Esophagus muscularis mucosa (tissue), 4 donors: ENCODE results near the gene DUSP12. TPM values are rescaled to one million over a fixed set of nuclear protein-coding genes. Genes with fewer than 3 reads are reported as not detected.

Source experiments
- DNase-seq: peaks from one replicate; pipeline ENCODE4 v3.0.0-alpha.2; 2017; ENCODE audit errors: extremely low spot score
- H3K27ac ChIP-seq, 4 donors: fragments of 200-600 bp; sonication (generic); replicated peaks in 1 of 4; 1 replicate in 3 of 4; 2 replicates in 1 of 4; pipeline ENCODE4 v1.5.1; 2016 to 2019; ENCODE audit warnings: mild to moderate bottlenecking in 1 of 4
- H3K27me3 ChIP-seq, 4 donors: fragments of 200-600 bp; sonication (generic); one replicate each; pipeline versions ENCODE4 v1.5.1 to v1.6.0; 2016 to 2019
- H3K36me3 ChIP-seq, 4 donors: fragments of 200-600 bp; sonication (generic); one replicate each; pipeline ENCODE4 v1.5.1; 2016 to 2019
- H3K4me1 ChIP-seq, 4 donors: fragments of 200-600 bp; sonication (generic); one replicate each; pipeline ENCODE4 v1.5.1; 2016 to 2019
- H3K4me3 ChIP-seq, 4 donors: fragments of 200-600 bp; sonication (generic); 1 replicate in 2 of 4; 2 replicates in 2 of 4; pipeline ENCODE4 v1.5.1; 2016 to 2019; ENCODE audit warnings: mild to moderate bottlenecking in 4 of 4, moderate library complexity in 1 of 4
- H3K9me3 ChIP-seq, 4 donors: fragments of 200-600 bp; sonication (generic); 1 replicate in 3 of 4; 2 replicates in 1 of 4; pipeline ENCODE4 v1.5.1; 2016 to 2019
- CTCF ChIP-seq, 3 experiments: fragments of 200-600 bp in 2 of 3; fragments of 450-650 bp in 1 of 3; sonication (generic) in 2 of 3; IDR thresholded peaks; one replicate each; pipeline ENCODE4 v1.5.1; 2017 to 2019; ENCODE audit warnings: antibody characterized with exemption in 3 of 3, mild to moderate bottlenecking in 2 of 3, moderate library complexity in 1 of 3
- EP300 ChIP-seq: sonication (generic); formaldehyde crosslinking; IDR thresholded peaks from one replicate; pipeline ENCODE4 v1.6.1; 2017; ENCODE audit warnings: antibody characterized with exemption
- POLR2A ChIP-seq: fragments of 450-650 bp; IDR thresholded peaks from one replicate; pipeline ENCODE4 v1.6.1; 2017; ENCODE audit warnings: antibody characterized with exemption, moderate library complexity, mild to moderate bottlenecking, low read depth
- POLR2AphosphoS5 ChIP-seq, 2 donors: sonication (generic); formaldehyde crosslinking; IDR thresholded peaks; one replicate each; pipeline ENCODE4 v1.6.1; 2017; ENCODE audit warnings: antibody characterized with exemption in 2 of 2
- WGBS: methylation state at CpG from one replicate; pipeline ENCODE4 v1.1.5; 2018; 5-methylcytosine and 5-hydroxymethylcytosine counted together
- intact Hi-C: fragments of 100-400 bp; cut with DNase I; formaldehyde crosslinking; loops from one replicate; pipeline ENCODE4 v1.15.1; 2023
- total RNA-seq, 4 donors: library from RNA; depleted of rRNA; stranded (reverse); fragments of >200 nt; gene quantifications; one replicate each; pipeline versions ENCODE4 v1.1.0 to v1.2.1, GENCODE V29; 2016

The DUSP12 gene
- total RNA-seq, 4 donors from 2014 or later, result 12.5 to 26.1 (median 22.8) TPM

- H3K9me3 ChIP-seq, result no peaks in the 10 kb centered on the region
- H3K4me1 ChIP-seq, result peaks cover 3 to 13% (median 8%) of the 10 kb centered on the region in 4 donors
- no peaks in the 10 kb centered on the region for H3K36me3 ChIP-seq
- H3K27ac ChIP-seq, result no peak overlapping the region
- intact Hi-C loops, result no loop called here
- WGBS, result 77% methylated on average over 6 of the region's 6 CpGs
- peaks cover 0 to 8% (median 0%) of the 10 kb centered on the region in 4 donors for H3K27me3 ChIP-seq
- H3K4me3 ChIP-seq, result no peak overlapping the region
- no peak for DNase-seq
- TF ChIP-seq POLR2AphosphoS5 (IDR thresholded peaks at IDR 0.05), result no peak
- TF ChIP-seq POLR2A, result no peak
- TF ChIP-seq CTCF (IDR thresholded peaks at IDR 0.05), result no peak
- TF ChIP-seq EP300, result no peak
These were observed 18.3 kb upstream of the DUSP12 start for GRCh38 chr1:161731241-161731640.

DNA sequence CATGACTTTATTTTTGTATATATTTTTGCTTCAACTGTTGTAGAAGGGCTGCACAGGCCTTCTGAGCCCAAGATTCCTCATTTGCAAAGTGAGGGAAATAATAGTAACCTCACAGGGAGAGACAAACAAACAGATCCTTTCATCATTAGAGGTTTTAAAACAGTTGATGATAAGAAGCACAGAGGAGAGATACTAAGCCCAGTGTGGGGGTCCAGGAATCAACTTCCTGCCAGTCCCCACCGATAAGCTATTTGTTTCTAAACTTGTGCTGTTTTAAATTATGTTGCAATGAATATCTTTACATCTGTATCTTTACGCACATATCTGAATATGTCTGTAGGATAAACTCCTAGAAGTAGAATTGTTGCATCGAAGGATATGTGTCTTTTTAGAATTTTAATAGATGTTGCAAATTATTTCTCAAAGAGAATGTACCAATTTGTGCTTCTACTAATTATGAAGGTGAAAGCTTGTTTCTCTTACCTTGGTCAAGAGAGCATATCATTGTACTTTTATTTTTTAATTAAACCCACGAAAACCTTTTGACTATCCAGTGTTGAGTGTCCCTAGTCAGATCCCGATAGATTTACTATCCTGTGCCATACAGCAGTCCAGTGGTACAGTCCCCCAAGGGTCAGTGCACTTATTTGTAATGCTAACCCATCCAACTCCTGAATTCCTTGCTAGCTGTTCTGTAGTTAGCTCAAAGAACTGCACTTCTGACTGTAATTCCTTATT, 17.4 kb upstream of the DUSP12 start:
- intact Hi-C loops, result no loop called here
- H3K4me3 ChIP-seq, result no peak overlapping the region
- H3K9me3 ChIP-seq, result no peaks in the 10 kb centered on the region
- peaks cover 3 to 7% (median 6%) of the 10 kb centered on the region in 4 donors for H3K4me1 ChIP-seq
- H3K36me3 ChIP-seq, result no peaks in the 10 kb centered on the region
- DNase-seq, result no peak
- H3K27ac ChIP-seq, result no peak overlapping the region
- TF ChIP-seq EP300 (no peak), POLR2AphosphoS5 (IDR thresholded peaks at IDR 0.05) (no peak), POLR2A (no peak), CTCF (IDR thresholded peaks at IDR 0.05) (no peak)
- H3K27me3 ChIP-seq, result peaks cover 0 to 8% (median 0%) of the 10 kb centered on the region in 4 donors
- 67% methylated on average over 5 of the region's 5 CpGs for WGBS

DNA sequence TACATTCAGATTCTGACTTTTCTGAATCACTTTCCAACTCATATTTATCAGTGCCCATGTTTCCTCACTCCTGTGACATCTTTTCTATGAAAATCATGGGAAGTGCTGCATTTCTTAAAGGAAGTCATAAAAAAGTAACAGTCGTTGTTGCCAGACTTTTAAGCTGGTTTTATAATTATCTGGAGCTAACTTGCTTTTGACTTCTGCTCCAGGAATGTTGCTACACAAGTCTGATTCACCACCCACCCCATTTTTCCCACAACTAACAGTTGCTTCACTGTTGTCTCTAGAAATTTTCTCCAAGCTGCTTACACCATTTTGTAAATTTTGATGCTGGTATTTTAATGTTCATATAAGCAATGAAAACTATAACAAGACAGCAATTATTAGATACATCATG, 16.1 kb upstream of the DUSP12 start:
- no peak for DNase-seq
- 32% methylated on average over 1 of the region's 1 CpG for WGBS

GRCh38 chr1:161735837-161736236, 13.7 kb upstream of the DUSP12 start:
- TF ChIP-seq POLR2A (no peak), POLR2AphosphoS5 (IDR thresholded peaks at IDR 0.05) (no peak), EP300 (no peak), CTCF (IDR thresholded peaks at IDR 0.05) (no peak)
- H3K9me3 ChIP-seq, result no peaks in the 10 kb centered on the region
- no peak for DNase-seq
- H3K4me3 ChIP-seq, result no peak overlapping the region
- peaks cover 0 to 3% (median 0%) of the 10 kb centered on the region in 4 donors for H3K4me1 ChIP-seq
- 94% methylated on average over 3 of the region's 3 CpGs for WGBS
- peaks cover 0 to 27% (median 0%) of the 10 kb centered on the region in 4 donors for H3K27me3 ChIP-seq
- intact Hi-C loops, result no loop called here
- H3K36me3 ChIP-seq, result no peaks in the 10 kb centered on the region
- H3K27ac ChIP-seq, result no peak overlapping the region

More for the DNA sequence above, 16.1 kb upstream of the DUSP12 start:
- Histone ChIP-seq H3K9me3 (no peaks in the 10 kb centered on the region), H3K4me3 (no peak overlapping the region), H3K36me3 (no peaks in the 10 kb centered on the region), H3K27me3 (peaks cover 0 to 17% (median 0%) of the 10 kb centered on the region in 4 donors), H3K27ac (no peak overlapping the region), H3K4me1 (peaks cover 0 to 3% (median 0%) of the 10 kb centered on the region in 4 donors)
- TF ChIP-seq POLR2AphosphoS5 (IDR thresholded peaks at IDR 0.05), result no peak
- no peak for TF ChIP-seq CTCF (IDR thresholded peaks at IDR 0.05)
- TF ChIP-seq EP300, result no peak
- no peak for TF ChIP-seq POLR2A
- intact Hi-C loops, result no loop called here
